CD14-positive monocyte (primary cell): ENCODE measurements around the gene MLLT1. TPM values are rescaled to one million over a fixed set of nuclear protein-coding genes. Genes with fewer than 3 reads are reported as not detected.

Experiments
- DNase-seq, 3 donors: peaks; one replicate each; pipeline ENCODE4 v3.0.0-alpha.2; 2011 to 2022
- H2AFZ ChIP-seq: 2 replicates; pipeline ENCODE4 v1.6.0; 2012; ENCODE audit warnings: mild to moderate bottlenecking, low read depth, low read length, inconsistent platforms; ENCODE audit not compliant: insufficient read depth, poor library complexity, severe bottlenecking
- H3K27ac ChIP-seq, 2 donors: 1 replicate in 1 of 2; 2 replicates in 1 of 2; pipeline ENCODE4 v1.5.1; 2012 to 2013; ENCODE audit warnings: low read length in 2 of 2, control low read depth in 1 of 2, inconsistent platforms in 1 of 2, low read depth in 1 of 2, mild to moderate bottlenecking in 1 of 2
- H3K27me3 ChIP-seq, 2 donors: one replicate each; pipeline versions ENCODE4 v1.6.0 to v1.6.1; 2011 to 2013; ENCODE audit warnings: low read length in 2 of 2; ENCODE audit not compliant: control insufficient read depth in 2 of 2, insufficient read depth in 2 of 2
- H3K36me3 ChIP-seq, 2 donors: replicated peaks in 1 of 2; 1 replicate in 1 of 2; 2 replicates in 1 of 2; pipeline versions ENCODE4 v1.5.1 to v1.6.1; 2012 to 2013; ENCODE audit warnings: low read length in 2 of 2, control low read depth in 1 of 2, inconsistent platforms in 1 of 2, mild to moderate bottlenecking in 1 of 2; ENCODE audit not compliant: insufficient read depth in 2 of 2, control insufficient read depth in 1 of 2
- H3K4me1 ChIP-seq, 2 donors: 1 replicate in 1 of 2; 2 replicates in 1 of 2; pipeline versions ENCODE4 v1.5.1 to v1.6.1; 2012 to 2013; ENCODE audit warnings: low read length in 2 of 2, control low read depth in 1 of 2, inconsistent platforms in 1 of 2, mild to moderate bottlenecking in 1 of 2, moderate library complexity in 1 of 2; ENCODE audit not compliant: insufficient read depth in 2 of 2, control insufficient read depth in 1 of 2
- H3K4me2 ChIP-seq: replicated peaks from 2 replicates; pipeline ENCODE3; 2012; ENCODE audit warnings: low read length, moderate library complexity, mild to moderate bottlenecking; ENCODE audit not compliant: poor library complexity, severe bottlenecking; ENCODE audit errors: extremely low read depth
- H3K4me3 ChIP-seq, 3 experiments: fragments of 200-600 bp in 1 of 3; sonication (generic) in 1 of 3; replicated peaks in 1 of 3; 1 replicate in 2 of 3; 2 replicates in 1 of 3; pipeline ENCODE4 v1.5.1; 2011 to 2013; ENCODE audit warnings: low read length in 3 of 3, mild to moderate bottlenecking in 3 of 3, control low read depth in 2 of 3, low read depth in 2 of 3, inconsistent platforms in 1 of 3, moderate library complexity in 1 of 3
- H3K79me2 ChIP-seq: 2 replicates; pipeline ENCODE4 v1.6.0; 2012; ENCODE audit warnings: mild to moderate bottlenecking, control low read depth, inconsistent platforms, low read length, moderate library complexity; ENCODE audit not compliant: insufficient read depth
- H3K9ac ChIP-seq: 2 replicates; pipeline ENCODE4 v1.6.0; 2017; ENCODE audit warnings: low read length, mild to moderate bottlenecking; ENCODE audit not compliant: insufficient read depth, poor library complexity, severe bottlenecking
- H3K9me3 ChIP-seq, 2 donors: replicated peaks in 1 of 2; 1 replicate in 1 of 2; 2 replicates in 1 of 2; pipeline versions ENCODE4 v1.5.1 to v1.6.1; 2012 to 2013; ENCODE audit warnings: low read length in 2 of 2, control low read depth in 1 of 2; ENCODE audit not compliant: control insufficient read depth in 1 of 2, insufficient read depth in 1 of 2
- H4K20me1 ChIP-seq: 2 replicates; pipeline ENCODE4 v1.6.0; 2012; ENCODE audit warnings: mild to moderate bottlenecking, low read length, control low read depth, moderate library complexity; ENCODE audit not compliant: insufficient read depth
- H3K27ac Mint-ChIP-seq, 7 donors: one replicate each; pipeline ENCODE4 v1.8.0; 2020; ENCODE audit warnings: mild to moderate bottlenecking in 7 of 7, mixed read lengths in 7 of 7, moderate library complexity in 6 of 7, inconsistent platforms in 2 of 7
- H3K27me3 Mint-ChIP-seq, 3 donors: one replicate each; pipeline ENCODE4 v1.8.0; 2021 to 2022; ENCODE audit warnings: low read depth in 3 of 3, mild to moderate bottlenecking in 3 of 3, mixed read lengths in 3 of 3, moderate library complexity in 3 of 3, inconsistent platforms in 1 of 3
- H3K36me3 Mint-ChIP-seq, 2 donors: one replicate each; pipeline ENCODE4 v1.8.0; 2020; ENCODE audit warnings: mixed read lengths in 2 of 2, inconsistent platforms in 1 of 2, mild to moderate bottlenecking in 1 of 2
- H3K4me1 Mint-ChIP-seq: one replicate; pipeline ENCODE4 v1.8.0; 2020; ENCODE audit warnings: mild to moderate bottlenecking, mixed read lengths
- H3K4me3 Mint-ChIP-seq, 2 donors: one replicate each; pipeline ENCODE4 v1.8.0; 2020; ENCODE audit warnings: mild to moderate bottlenecking in 2 of 2, mixed read lengths in 2 of 2, moderate library complexity in 1 of 2
- H3K9me3 Mint-ChIP-seq, 7 donors: one replicate each; pipeline ENCODE4 v1.8.0; 2020 to 2022; ENCODE audit warnings: mixed read lengths in 7 of 7, mild to moderate bottlenecking in 6 of 7, moderate library complexity in 6 of 7, inconsistent platforms in 2 of 7
- CTCF ChIP-seq: fragments of 200-600 bp; IDR thresholded peaks from one replicate; pipeline ENCODE4 v1.8.0; 2022; ENCODE audit warnings: antibody characterized with exemption, mild to moderate bottlenecking
- WGBS: methylation state at CpG from one replicate; pipeline ENCODE4 v1.1.5; 2013; ENCODE audit warnings: missing lambda C conversion rate; ENCODE audit not compliant: insufficient coverage; 5-methylcytosine and 5-hydroxymethylcytosine counted together
- intact Hi-C, 2 donors: fragments of 100-400 bp; cut with micrococcal nuclease; formaldehyde crosslinking; loops; one replicate each; pipeline versions ENCODE4 v1.15.0 to v1.15.1; 2023
- polyA plus RNA-seq, 3 donors: library from polyadenylated mRNA; depleted of rRNA in 1 of 3; unstranded in 2 of 3; stranded (reverse) in 1 of 3; fragments of 300-500 nt in 2 of 3; fragments of >200 nt in 1 of 3; fragmentation: Illumina TruSeq in 2 of 3; gene quantifications; 1 replicate in 2 of 3; 2 replicates in 1 of 3; pipeline ENCODE4 v1.2.3, GENCODE V29; 2012 to 2021
- small RNA-seq: library from RNA; depleted of rRNA; stranded (forward); fragments of <200 nt; gene quantifications from one replicate; pipeline ENCODE3, GENCODE V24; 2012; ENCODE audit warnings: low read depth; ENCODE audit not compliant: insufficient read length

MLLT1 gene
- polyA plus RNA-seq, 3 donors = 0.65 to 17.3 (median 0.99) TPM

- Mint-ChIP-seq H3K9me3 (peaks cover 0 to 8% (median 6%) of the 10 kb centered on the region in 7 donors), H3K27me3 (peaks cover 2 to 6% (median 4%) of the 10 kb centered on the region in 3 donors), H3K36me3 (no peaks in the 10 kb centered on the region), H3K4me3 (no peak overlapping the region), H3K4me1 (peaks cover 7% of the 10 kb centered on the region), H3K27ac (no peak overlapping the region)
- WGBS = 91% methylated on average over 3 of the region's 5 CpGs
- Histone ChIP-seq H3K27me3 (no peaks in the 10 kb centered on the region), H3K9me3 (peaks cover 0 to 7% of the 10 kb centered on the region in 2 donors), H3K4me1 (peaks cover 8 to 10% of the 10 kb centered on the region in 2 donors), H4K20me1 (no peaks in the 10 kb centered on the region), H2AFZ (no peak overlapping the region), H3K4me2 (no peak overlapping the region), H3K9ac (no peak overlapping the region), H3K27ac (no peak overlapping the region), H3K4me3 (no peak overlapping the region), H3K36me3 (no peaks in the 10 kb centered on the region), H3K79me2 (no peaks in the 10 kb centered on the region)
- no peak for DNase-seq
- intact Hi-C loops = no loop called here
- no peak for TF ChIP-seq CTCF
Measured at GRCh38 chr19:6164906-6165531, 114.8 kb downstream of the MLLT1 start.

DNA sequence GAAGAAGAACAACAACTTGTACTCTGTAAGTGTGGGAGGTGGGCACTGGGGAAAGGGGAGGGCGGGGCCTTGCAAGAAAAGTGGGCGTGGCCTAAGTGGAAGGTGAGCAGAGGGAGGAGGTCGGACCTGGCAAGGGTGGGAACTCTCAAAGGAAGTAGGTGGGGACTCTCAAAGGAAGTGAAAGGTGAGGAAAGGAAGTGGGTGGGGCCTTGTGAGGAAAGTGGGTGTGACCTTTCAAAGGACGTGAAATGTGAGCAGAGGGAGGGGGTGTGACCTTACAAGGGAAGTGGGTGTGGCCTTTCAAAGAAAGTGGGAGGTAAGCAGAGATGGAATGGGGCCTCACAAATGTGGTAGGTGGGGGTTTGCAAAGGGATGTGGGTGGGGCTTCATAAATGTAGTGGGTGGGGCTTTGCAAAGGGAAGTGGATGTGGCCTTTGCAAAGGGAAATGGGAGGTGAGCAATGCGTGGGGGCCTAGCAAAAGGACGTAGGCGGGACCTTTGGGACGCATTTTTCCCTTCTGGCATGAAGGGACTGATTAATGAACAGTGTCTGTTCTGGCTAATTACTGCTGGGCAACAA is 118.4 kb downstream of the MLLT1 start:
- Mint-ChIP-seq H3K9me3 (peaks cover 9 to 23% (median 20%) of the 10 kb centered on the region in 7 donors), H3K4me3 (peak overlapping the region in 1 of 2 donors; percentile 39), H3K27me3 (peaks cover 5 to 8% (median 7%) of the 10 kb centered on the region in 3 donors), H3K27ac (peak overlapping the region in 5 of 7 donors; percentile 9 to 68 (median 57)), H3K4me1 (peaks cover 7% of the 10 kb centered on the region), H3K36me3 (no peaks in the 10 kb centered on the region)
- Histone ChIP-seq H3K4me3 (peak overlapping the region in 1 of 3 experiments; percentile 30), H3K4me1 (peaks cover 8 to 10% of the 10 kb centered on the region in 2 donors), H3K4me2 (peak overlapping the region; percentile 33), H3K9ac (no peak overlapping the region), H3K79me2 (no peaks in the 10 kb centered on the region), H4K20me1 (no peaks in the 10 kb centered on the region), H3K27ac (no peak overlapping the region), H3K36me3 (no peaks in the 10 kb centered on the region), H2AFZ (peak overlapping the region; percentile 32), H3K27me3 (no peaks in the 10 kb centered on the region), H3K9me3 (peaks cover 0 to 7% of the 10 kb centered on the region in 2 donors)
- no peak for TF ChIP-seq CTCF
- DNase-seq = peak; percentile 34 to 67 (median 58)
- intact Hi-C loops = no loop called here
- 19% methylated on average over 8 of the region's 8 CpGs for WGBS

Small RNAs within 50 kb of the gene (small RNA-seq; reads per million reads assigned to genes)
- not detected for gene AC011471.1

Other genes with a start within 250 kb of the MLLT1 start
- gene RFX2, start 169.5 kb downstream of the MLLT1 start, polyA plus RNA-seq = 10 to 100 TPM in 1 of 3 donors, 1 to 10 TPM in 2; 5.7 to 12.9 (median 8.7) TPM
- not detected for gene ACSBG2, start 144.3 kb downstream of the MLLT1 start, polyA plus RNA-seq
- not detected for gene ACER1, start 53.6 kb upstream of the MLLT1 start, polyA plus RNA-seq
- gene CLPP, start 81.6 kb upstream of the MLLT1 start, polyA plus RNA-seq = 10 to 100 TPM; 36.3 to 53.2 (median 52.4) TPM
- 100 to 1,000 TPM in 1 of 3 donors, 10 to 100 TPM in 2; 20.9 to 109 (median 86.0) TPM for gene ALKBH7, start 92.8 kb upstream of the MLLT1 start, polyA plus RNA-seq
- gene PSPN, start 96.0 kb upstream of the MLLT1 start, polyA plus RNA-seq = under 1 TPM; 0.10 to 0.19 (median 0.13) TPM
- gene GTF2F1, start 113.2 kb upstream of the MLLT1 start, polyA plus RNA-seq = 10 to 100 TPM in 2 of 3 donors, 1 to 10 TPM in 1; 9.4 to 46.4 (median 13.2) TPM
- 10 to 100 TPM in 1 of 3 donors, 1 to 10 TPM in 2; 8.6 to 63.3 (median 9.1) TPM for gene KHSRP, start 144.8 kb upstream of the MLLT1 start, polyA plus RNA-seq
- gene SLC25A41, start 153.8 kb upstream of the MLLT1 start, polyA plus RNA-seq = not detected
- gene SLC25A23, start 179.8 kb upstream of the MLLT1 start, polyA plus RNA-seq = under 1 TPM in 2 of 3 donors, not detected in 1; 0.11 to 0.15 TPM
- gene CRB3, start 184.3 kb upstream of the MLLT1 start, polyA plus RNA-seq = not detected
- 10 to 100 TPM; 11.2 to 60.2 (median 20.5) TPM for gene DENND1C, start 201.8 kb upstream of the MLLT1 start, polyA plus RNA-seq
- gene TUBB4A, start 222.3 kb upstream of the MLLT1 start, polyA plus RNA-seq = under 1 TPM in 1 of 3 donors, not detected in 2; 0.16 TPM